Measurements from ENCODE around the gene PCDHGB1.
"Not testable (repeated sequence)": the region's sequence is repeated elsewhere in the genome, so short reads cannot be mapped to it uniquely, and the experiment has no call there.

The PCDHGB1 gene

GRCh38 chr5:141387557-141388311 lies 37.8 kb downstream of the PCDHGB1 start, which contains the start of gene PCDHGB4:
Gene PCDHGB4 (plus strand): TSS chr5:141387698. CDS start chr5:141387885, 187 bp downstream.
- peak within 1 kb of the TSS; percentile 39 for H3K4me3 ChIP-seq (ENCODE audit: low read depth, low read length)
- TF ChIP-seq CTCF (conservative IDR thresholded peaks at IDR 0.05; ENCODE audit: low read depth, low read length), result peak; percentile 54
- peak; percentile 46 for DNase-seq (ENCODE audit: low read depth)

DNA sequence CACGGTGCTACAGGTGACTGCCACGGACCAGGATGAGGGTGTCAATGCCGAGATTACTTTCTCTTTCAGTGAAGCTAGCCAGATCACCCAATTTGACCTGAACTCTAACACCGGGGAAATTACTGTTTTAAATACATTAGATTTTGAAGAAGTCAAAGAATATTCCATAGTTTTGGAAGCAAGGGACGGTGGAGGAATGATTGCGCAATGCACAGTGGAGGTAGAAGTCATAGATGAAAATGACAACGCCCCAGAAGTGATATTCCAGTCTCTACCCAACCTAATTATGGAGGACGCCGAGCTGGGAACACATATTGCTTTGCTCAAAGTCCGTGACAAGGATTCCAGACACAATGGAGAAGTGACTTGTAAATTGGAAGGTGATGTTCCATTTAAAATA lies 38.8 kb downstream of the PCDHGB1 start:
- H3K4me3 ChIP-seq (ENCODE audit: low read depth, low read length), result no peak overlapping the region
- no peak for TF ChIP-seq CTCF (conservative IDR thresholded peaks at IDR 0.05; ENCODE audit: low read depth, low read length)
- no peak for DNase-seq (ENCODE audit: low read depth)

- TF ChIP-seq CTCF (conservative IDR thresholded peaks at IDR 0.05; ENCODE audit: low read depth, low read length), result no peak
- DNase-seq (ENCODE audit: low read depth), result no peak
- no peak overlapping the region for H3K4me3 ChIP-seq (ENCODE audit: low read depth, low read length)
These were observed 39.5 kb downstream of the PCDHGB1 start for GRCh38 chr5:141389153-141390042.

- peak; percentile 8 for DNase-seq (ENCODE audit: low read depth)
- peak; percentile 8 for TF ChIP-seq CTCF (conservative IDR thresholded peaks at IDR 0.05; ENCODE audit: low read depth, low read length)
- H3K4me3 ChIP-seq (ENCODE audit: low read depth, low read length), result no peak within 1 kb of the TSS
These were observed 42.7 kb downstream of the PCDHGB1 start, which contains the start of gene PCDHGA8 for GRCh38 chr5:141392429-141393198. Gene PCDHGA8 (plus strand): TSS chr5:141392633. CDS start chr5:141392814, 181 bp downstream.

DNA sequence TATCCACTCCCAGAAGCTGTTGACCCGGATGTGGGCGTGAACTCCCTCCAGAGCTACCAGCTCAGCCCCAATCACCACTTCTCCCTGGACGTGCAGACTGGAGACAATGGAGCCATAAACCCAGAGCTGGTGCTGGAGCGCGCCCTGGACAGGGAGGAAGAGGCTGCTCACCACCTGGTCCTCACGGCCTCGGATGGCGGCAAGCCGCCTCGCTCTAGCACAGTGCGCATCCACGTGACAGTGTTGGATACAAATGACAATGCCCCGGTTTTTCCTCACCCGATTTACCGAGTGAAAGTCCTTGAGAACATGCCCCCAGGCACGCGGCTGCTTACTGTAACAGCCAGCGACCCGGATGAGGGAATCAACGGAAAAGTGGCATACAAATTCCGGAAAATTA lies 43.4 kb downstream of the PCDHGB1 start:
- TF ChIP-seq CTCF (conservative IDR thresholded peaks at IDR 0.05; ENCODE audit: low read depth, low read length), result no peak
- DNase-seq (ENCODE audit: low read depth), result no peak
- no peak overlapping the region for H3K4me3 ChIP-seq (ENCODE audit: low read depth, low read length)

- DNase-seq (ENCODE audit: low read depth); H3K4me3 ChIP-seq (ENCODE audit: low read depth, low read length): not testable (repeated sequence)
These were observed 44.7 kb downstream of the PCDHGB1 start for GRCh38 chr5:141394401-141395187.
